NCI-H2029 (cell line): ENCODE measurements around the gene IDE.
"Not testable (repeated sequence)": the region's sequence is repeated elsewhere in the genome, so short reads cannot be mapped to it uniquely, and the experiment has no call there.

ENCODE experiments used
- DNase-seq: peaks from one replicate; lab custom pipeline; 2025; lab: John Stamatoyannopoulos, UW

IDE gene

GRCh38 chr10:92418891-92419290 is 155.0 kb downstream of the IDE start:
- no peak for DNase-seq

GRCh38 chr10:92418221-92418620 is 155.7 kb downstream of the IDE start:
- no peak for DNase-seq

GRCh38 chr10:92413519-92413918 is 160.4 kb downstream of the IDE start:
- no peak for DNase-seq

GRCh38 chr10:92413011-92413410 is 160.9 kb downstream of the IDE start:
- DNase-seq, result no peak

DNA sequence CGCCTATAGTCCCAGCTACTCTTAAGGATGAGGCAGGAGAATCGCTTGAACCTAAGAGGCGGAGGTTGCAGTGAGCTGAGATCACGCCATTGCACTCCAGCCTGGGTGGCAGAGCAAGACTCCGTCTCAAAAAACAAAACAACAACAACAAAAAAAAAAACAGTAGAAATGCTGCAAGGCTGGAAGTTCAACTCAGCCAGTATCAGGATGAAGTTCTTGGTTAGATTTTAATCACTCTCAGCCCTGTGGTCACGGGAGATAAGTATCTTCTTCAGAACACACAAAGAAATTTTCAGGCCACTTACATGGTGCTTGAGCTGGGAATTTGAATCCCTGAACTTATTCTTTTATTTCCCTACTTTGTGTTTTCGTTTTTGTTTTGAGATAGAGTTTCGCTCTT is 162.5 kb downstream of the IDE start:
- no peak for DNase-seq

- DNase-seq, result no peak
Measured at GRCh38 chr10:92410501-92410900, 163.4 kb downstream of the IDE start.

DNA sequence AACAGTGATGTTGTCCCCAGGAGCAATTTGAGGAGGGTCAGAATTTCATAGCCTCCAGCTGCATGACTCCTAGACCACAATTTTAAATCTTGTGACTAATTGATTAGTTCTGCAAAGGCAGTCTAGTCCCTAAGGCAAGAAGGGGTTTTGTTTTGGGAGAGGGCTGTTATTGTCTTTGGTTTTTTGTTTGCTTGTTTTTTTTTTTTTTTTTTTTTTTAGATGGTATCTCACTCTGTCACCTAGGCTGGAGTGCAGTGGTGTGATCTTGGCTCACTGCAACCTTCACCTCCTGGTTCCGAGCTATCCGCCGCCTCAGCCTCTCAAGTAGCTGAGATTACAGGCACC is 165.9 kb downstream of the IDE start:
- no peak for DNase-seq

DNA sequence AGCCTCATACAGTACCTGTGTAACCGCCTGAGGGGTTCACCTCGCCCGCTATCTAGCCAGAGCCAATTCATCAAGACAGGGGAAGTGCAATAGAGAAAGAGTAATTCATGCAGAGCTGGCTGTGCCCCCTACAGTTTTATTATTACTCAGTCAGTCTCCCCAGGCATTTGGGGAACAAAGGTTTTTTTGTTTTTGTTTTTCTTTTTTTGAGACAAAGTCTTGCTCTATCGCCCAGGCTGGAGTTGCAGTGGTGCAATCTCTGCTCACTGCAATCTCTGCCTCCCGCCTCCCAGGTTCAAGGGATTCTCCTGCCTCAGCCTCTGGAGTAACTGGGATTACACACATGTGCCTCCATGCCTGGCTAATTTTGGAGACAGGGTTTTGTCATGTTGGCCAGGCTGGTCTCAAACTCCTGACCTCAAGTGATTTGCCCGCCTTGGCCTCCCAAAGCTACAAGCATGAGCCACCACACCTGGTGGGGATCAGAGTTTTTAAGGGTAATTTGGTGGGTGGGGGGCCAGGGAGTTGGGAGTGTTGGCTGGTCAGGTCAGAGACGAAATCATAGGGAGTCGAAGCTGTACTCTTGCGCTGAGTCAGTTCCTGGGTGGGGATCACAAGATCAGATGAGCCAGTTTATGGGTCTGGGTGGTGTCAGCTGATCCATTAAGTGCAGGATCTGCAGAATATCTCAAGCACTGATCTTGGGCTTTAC is 166.4 kb downstream of the IDE start:
- DNase-seq, result no peak

GRCh38 chr10:92405419-92405924 is 168.4 kb downstream of the IDE start:
- DNase-seq, result no peak

DNA sequence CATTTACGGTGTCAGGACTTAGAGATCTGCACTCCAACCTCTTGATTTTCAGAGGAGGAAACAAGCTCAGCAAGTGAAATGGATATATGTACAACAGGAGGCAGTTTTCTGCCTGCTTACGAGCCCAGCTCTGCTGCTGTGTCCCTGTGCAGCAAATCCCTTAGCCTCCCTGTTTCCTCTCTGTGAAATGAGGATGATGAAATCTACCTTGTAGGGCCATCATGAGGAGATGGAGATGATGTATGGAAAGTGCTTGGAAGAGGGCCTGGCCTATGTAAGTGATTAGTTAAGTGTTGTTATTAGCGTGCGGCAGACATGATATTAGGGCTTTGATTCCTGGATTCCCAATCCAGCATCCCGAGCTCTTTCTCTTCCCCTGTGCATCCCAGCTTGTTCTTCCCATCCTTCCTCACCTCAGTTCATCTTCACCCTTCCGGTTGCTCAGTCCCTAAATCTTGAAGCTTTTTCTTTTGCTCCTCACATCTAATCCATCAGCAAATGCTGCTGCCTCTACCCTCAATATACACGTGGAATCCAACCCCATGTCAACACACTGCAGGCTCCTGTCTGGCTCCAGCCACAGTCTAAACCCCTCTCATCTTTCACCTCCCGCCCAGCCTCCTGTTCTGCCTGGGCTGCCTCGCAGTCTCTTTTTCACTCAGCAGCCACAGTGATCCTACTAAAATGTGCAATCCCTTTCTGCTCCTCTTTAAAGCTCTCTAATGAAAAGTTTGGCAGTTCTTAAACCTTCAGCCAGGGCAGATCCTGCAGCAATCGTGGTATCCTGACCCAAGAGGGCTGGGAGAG is 169.1 kb downstream of the IDE start:
- no peak for DNase-seq

GRCh38 chr10:92402234-92402633 is 171.7 kb downstream of the IDE start:
- DNase-seq, result not testable (repeated sequence)
